K562 (cell line): ENCODE data around the gene ACSF2. TPM values are rescaled to one million over a fixed set of nuclear protein-coding genes. Genes with fewer than 3 reads are reported as not detected.

Experiments
- ATAC-seq: fragments of 200-7000 bp; cut with Tn5 transposase; 3 replicates; pipeline ENCODE4 v1.9.1; 2020; ENCODE audit warnings: moderate library complexity
- BruUV-seq: library from RNA; stranded (reverse); fragments of 400-500 nt; replicated peaks from 2 replicates; lab custom pipeline; 2021; lab: Mats Ljungman, UMichigan
- CTCF ChIA-PET: fragments of 300-600 bp; formaldehyde crosslinking; extraction: SDS; loops from one replicate; lab custom pipeline; 2021; ENCODE audit warnings: low intra/inter-chr PET ratio; lab: Yijun Ruan, JAX
- POLR2A ChIA-PET: fragments of 300-600, 350-650 bp; sonication (Branson Sonifier 250); formaldehyde crosslinking; extraction: SDS; loops from one replicate; lab custom pipeline; 2021; ENCODE audit warnings: antibody characterized with exemption, inconsistent platforms; lab: Yijun Ruan, JAX
- DNase-seq, 4 experiments: peaks; one replicate each; pipeline versions ENCODE4 v3.0.0 to v3.0.0-alpha.2; 2011 to 2018; ENCODE audit warnings: low spot score in 3 of 4, mixed read lengths in 3 of 4; ENCODE audit errors: extremely low read depth in 1 of 4
- FAIRE-seq: peaks from 2 replicates; lab custom pipeline; 2011; peaks lifted over from hg19 to GRCh38; lab: Jason Lieb, UNC
- H2AFZ ChIP-seq: 2 replicates; pipeline ENCODE4 v1.6.0; 2011; ENCODE audit warnings: low read depth, low read length, control low read depth, inconsistent platforms
- H3K27ac ChIP-seq: fragments of 200-600 bp; 3 replicates; pipeline ENCODE4 v1.8.0; 2011; ENCODE audit warnings: low read depth, mild to moderate bottlenecking, control low read depth, inconsistent platforms, low read length, moderate library complexity, mixed read lengths; ENCODE audit errors: extremely low read depth
- H3K27me3 ChIP-seq, 2 experiments: fragments of 300-600 bp in 1 of 2; 2 replicates in 1 of 2; 3 replicates in 1 of 2; pipeline versions ENCODE4 v1.6.0 to v1.8.0; 2011; ENCODE audit warnings: inconsistent platforms in 2 of 2, low read length in 2 of 2, mild to moderate bottlenecking in 1 of 2, mixed read lengths in 1 of 2, moderate library complexity in 1 of 2; ENCODE audit not compliant: control insufficient read depth in 2 of 2, insufficient read depth in 2 of 2
- H3K36me3 ChIP-seq: fragments of 300-600 bp; 3 replicates; pipeline ENCODE4 v1.8.0; 2011; ENCODE audit warnings: mild to moderate bottlenecking, low read length, inconsistent platforms; ENCODE audit not compliant: control insufficient read depth, insufficient read depth
- H3K4me1 ChIP-seq, 2 experiments: fragments of 200-600 bp in 1 of 2; replicated peaks in 1 of 2; 2 replicates in 1 of 2; 3 replicates in 1 of 2; pipeline versions ENCODE4 v1.5.1 to v1.8.0; 2011; ENCODE audit warnings: inconsistent platforms in 2 of 2, low read length in 2 of 2, mild to moderate bottlenecking in 1 of 2, mixed read lengths in 1 of 2, moderate library complexity in 1 of 2; ENCODE audit not compliant: control insufficient read depth in 2 of 2, insufficient read depth in 2 of 2
- H3K4me2 ChIP-seq: 2 replicates; pipeline ENCODE4 v1.6.1; 2011; ENCODE audit warnings: low read length, control low read depth, inconsistent platforms, mixed read lengths; ENCODE audit not compliant: insufficient read depth
- H3K4me3 ChIP-seq: fragments of 200-600 bp; sonication (generic), shearing (Covaris generic); 2 replicates; pipeline ENCODE4 v1.5.1; 2016; ENCODE audit warnings: control low read depth, inconsistent platforms
- H3K79me2 ChIP-seq: fragments of 200-600 bp; 3 replicates; pipeline ENCODE4 v1.8.0; 2011; ENCODE audit warnings: low read length, inconsistent platforms; ENCODE audit not compliant: control insufficient read depth, insufficient read depth
- H3K9ac ChIP-seq, 2 experiments: 2 replicates each; pipeline versions ENCODE4 v1.6.0 to v1.6.1; 2011; ENCODE audit warnings: low read depth in 2 of 2, low read length in 2 of 2, control low read depth in 1 of 2, inconsistent platforms in 1 of 2, mild to moderate bottlenecking in 1 of 2, mixed read lengths in 1 of 2; ENCODE audit not compliant: insufficient read depth in 1 of 2
- H3K9me1 ChIP-seq: one replicate; pipeline ENCODE4 v1.6.0; 2011; ENCODE audit warnings: inconsistent platforms, mild to moderate bottlenecking, low read length, moderate library complexity; ENCODE audit not compliant: control insufficient read depth, insufficient read depth
- H3K9me3 ChIP-seq: replicated peaks from 2 replicates; pipeline ENCODE4 v1.5.1; 2011; ENCODE audit warnings: low read depth, low read length, inconsistent platforms; ENCODE audit not compliant: control insufficient read depth, insufficient read depth
- H4K20me1 ChIP-seq: replicated peaks from 2 replicates; pipeline ENCODE4 v1.6.1; 2011; ENCODE audit warnings: low read length, inconsistent platforms, mixed read lengths; ENCODE audit not compliant: control insufficient read depth, insufficient read depth
- CBFB ChIP-seq: sonication (generic); formaldehyde crosslinking; IDR thresholded peaks from 2 replicates; pipeline ENCODE4 v1.4.0; 2020; ENCODE audit warnings: mild to moderate bottlenecking, missing genetic modification reagents
- IRF9 ChIP-seq: fragments of 450-650 bp; IDR thresholded peaks from 2 replicates; pipeline ENCODE4 v1.6.1; 2016; ENCODE audit warnings: missing biosample characterization, missing genetic modification characterization
- NBN ChIP-seq: fragments of 450-650 bp; IDR thresholded peaks from 2 replicates; pipeline ENCODE4 v1.6.1; 2016; ENCODE audit warnings: low read depth, mild to moderate bottlenecking
- SMAD1 ChIP-seq: fragments of 150-350 bp; IDR thresholded peaks from 2 replicates; pipeline ENCODE4 v1.6.1; 2014; ENCODE audit warnings: low read length, low read depth; ENCODE audit not compliant: partially characterized antibody
- USF1 ChIP-seq: sonication (generic); formaldehyde crosslinking; IDR thresholded peaks from 2 replicates; pipeline ENCODE4 v1.9.0; 2022; ENCODE audit warnings: mild to moderate bottlenecking, missing genetic modification reagents
- WGBS: fragments of 100-300 bp; shearing (Covaris generic); methylation state at CpG from one replicate; pipeline ENCODE4 v1.1.6; 2016; ENCODE audit warnings: low coverage, mixed read lengths; ENCODE audit not compliant: insufficient coverage; ENCODE audit errors: missing lambda C conversion rate; 5-methylcytosine and 5-hydroxymethylcytosine counted together
- in situ Hi-C: fragments of 300-500 bp; cut with MboI; formaldehyde crosslinking; loops from 4 replicates; pipeline ENCODE4 v1.15.0; 2018; ENCODE audit warnings: inconsistent platforms, mixed read lengths
- intact Hi-C: fragments of 100-400 bp; cut with micrococcal nuclease; formaldehyde crosslinking; loops from 2 replicates; pipeline ENCODE4 v1.14.2; 2022
- polyA plus RNA-seq, 8 experiments: library from polyadenylated mRNA; depleted of rRNA in 4 of 8; stranded (reverse) in 5 of 8; unstranded in 3 of 8; fragments of >200 nt; fragmentation: Nextera tagmentation in 2 of 8; fragmentation: Illumina TruSeq in 1 of 8; extraction: Ambion mirVana in 2 of 8; extraction: Trizol in 1 of 8; gene quantifications; 2 replicates each; pipeline versions ENCODE4 v1.2.1 to v1.2.3, GENCODE V29; 2011 to 2014; ENCODE audit warnings: inconsistent platforms in 1 of 8, missing spikeins in 1 of 8
- total RNA-seq, 7 experiments: library from RNA; depleted of rRNA in 6 of 7; stranded (reverse); fragments of >200 nt in 6 of 7; fragmentation: Illumina TruSeq in 2 of 7; extraction: Trizol in 2 of 7; gene quantifications; 2 replicates each; pipeline versions ENCODE4 v1.2.1 to v1.2.3, GENCODE V29; 2011 to 2021; ENCODE audit warnings: low replicate concordance in 1 of 7

Gene ACSF2
- total and polyA plus RNA-seq, 9 of the 15 experiments (the other 6 are each of a cell fraction or from before 2014, with no cell fraction given) = 0.89 to 6.1 (median 3.5) TPM

- no peak for DNase-seq
- intact Hi-C loops = loop anchor here (1.0 to 5.0 kb wide), 5 partner anchors 65 to 360 kb away; partner anchors contain the start of gene SPATA20
- Histone ChIP-seq H3K4me3 (no peak overlapping the region), H4K20me1 (no peaks in the 10 kb centered on the region), H3K9me1 (no peaks in the 10 kb centered on the region), H3K9me3 (no peaks in the 10 kb centered on the region)
- CTCF ChIA-PET = interaction anchor here (0.7 to 1.2 kb wide), 5 partner anchors 65 to 359 kb away, joined by 3 to 6 read pairs (median 5); partner anchors contain the start of gene SPATA20
- FAIRE-seq = no peak
- POLR2A ChIA-PET = interaction anchor here (1.1 kb wide), 1 partner anchor 40 kb away, joined by 3 read pairs; no protein-coding TSS in a partner anchor
- TF ChIP-seq IRF9 (tag) (no peak), CBFB (peak; percentile 87), NBN (no peak), SMAD1 (no peak), USF1 (CRISPR knock-in tag) (no peak)
- TF ChIP-seq, all 486 proteins: peak for 1
- H2AFZ ChIP-seq = no peak overlapping the region
- peaks cover 9 to 28% of the 10 kb centered on the region in 2 experiments; a peak in 4 of 5 replicates for H3K4me1 ChIP-seq
- no peak overlapping the region for H3K27ac ChIP-seq
- peak overlapping the region in 1 of 2 experiments; percentile 82; a peak in 2 of 4 replicates for H3K9ac ChIP-seq
- no peaks in the 10 kb centered on the region for H3K27me3 ChIP-seq
- peaks cover 53% of the 10 kb centered on the region for H3K36me3 ChIP-seq
- ATAC-seq = no peak
- WGBS = 67% methylated on average over 18 of the region's 23 CpGs
- no TSS peak for BruUV-seq
- H3K79me2 ChIP-seq = peaks cover 18% of the 10 kb centered on the region
- in situ Hi-C loops = no loop called here
- H3K4me2 ChIP-seq = no peak overlapping the region
Observed at GRCh38 chr17:50482110-50482509, 56.1 kb downstream of the ACSF2 start.
